Measurements from ENCODE around the gene PLIN5. TPM values are rescaled to one million over a fixed set of nuclear protein-coding genes. Genes with fewer than 3 reads are reported as not detected.
A peak's percentile ranks its signal among the peaks of the same experiment; 100 is the strongest.

PLIN5 gene
- polyA plus RNA-seq, 4 donors: 2.7 to 4.8 (median 3.5) TPM

DNA sequence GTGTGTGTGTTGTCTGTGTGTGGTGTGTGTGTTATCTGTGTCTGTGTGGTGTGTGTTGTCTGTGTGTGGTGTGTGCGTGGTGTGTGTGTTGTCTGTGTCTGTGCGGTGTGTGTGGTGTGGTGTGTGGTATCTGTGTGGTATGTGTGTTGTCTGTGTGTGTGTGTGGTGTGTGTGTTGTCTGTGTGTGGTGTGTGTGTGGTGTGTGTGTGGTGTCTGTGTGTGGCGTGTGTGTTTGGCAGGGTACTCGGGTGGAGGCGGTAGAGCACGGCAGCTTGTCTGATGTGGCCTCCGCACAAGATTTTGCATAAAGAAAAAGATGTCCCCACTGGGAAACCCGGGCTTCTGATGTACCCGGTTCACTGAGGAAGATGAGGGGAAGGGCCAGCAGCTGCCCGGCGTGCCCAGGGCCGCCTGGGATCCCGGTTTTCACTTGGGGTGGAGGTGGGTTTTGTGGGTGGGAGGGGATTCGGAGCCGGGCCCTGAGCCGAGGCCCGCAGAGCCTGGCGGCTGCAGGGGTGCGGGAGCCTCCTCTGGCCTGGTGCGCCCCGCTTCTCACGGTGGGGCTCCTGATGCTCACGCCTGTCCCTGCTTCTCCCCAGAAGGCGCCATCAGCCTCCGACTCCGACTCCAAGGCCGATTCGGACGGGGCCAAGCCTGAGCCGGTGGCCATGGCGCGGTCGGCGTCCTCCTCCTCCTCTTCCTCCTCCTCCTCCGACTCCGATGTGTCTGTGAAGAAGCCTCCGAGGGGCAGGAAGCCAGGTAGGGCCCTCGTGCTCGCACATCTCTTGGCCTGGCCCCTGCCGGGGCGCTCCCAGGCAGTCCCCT is 41.7 kb downstream of the PLIN5 start:
- no peak for DNase-seq (ENCODE audit: low read depth in 4 of 4, low spot score in 3 of 4)

DNA sequence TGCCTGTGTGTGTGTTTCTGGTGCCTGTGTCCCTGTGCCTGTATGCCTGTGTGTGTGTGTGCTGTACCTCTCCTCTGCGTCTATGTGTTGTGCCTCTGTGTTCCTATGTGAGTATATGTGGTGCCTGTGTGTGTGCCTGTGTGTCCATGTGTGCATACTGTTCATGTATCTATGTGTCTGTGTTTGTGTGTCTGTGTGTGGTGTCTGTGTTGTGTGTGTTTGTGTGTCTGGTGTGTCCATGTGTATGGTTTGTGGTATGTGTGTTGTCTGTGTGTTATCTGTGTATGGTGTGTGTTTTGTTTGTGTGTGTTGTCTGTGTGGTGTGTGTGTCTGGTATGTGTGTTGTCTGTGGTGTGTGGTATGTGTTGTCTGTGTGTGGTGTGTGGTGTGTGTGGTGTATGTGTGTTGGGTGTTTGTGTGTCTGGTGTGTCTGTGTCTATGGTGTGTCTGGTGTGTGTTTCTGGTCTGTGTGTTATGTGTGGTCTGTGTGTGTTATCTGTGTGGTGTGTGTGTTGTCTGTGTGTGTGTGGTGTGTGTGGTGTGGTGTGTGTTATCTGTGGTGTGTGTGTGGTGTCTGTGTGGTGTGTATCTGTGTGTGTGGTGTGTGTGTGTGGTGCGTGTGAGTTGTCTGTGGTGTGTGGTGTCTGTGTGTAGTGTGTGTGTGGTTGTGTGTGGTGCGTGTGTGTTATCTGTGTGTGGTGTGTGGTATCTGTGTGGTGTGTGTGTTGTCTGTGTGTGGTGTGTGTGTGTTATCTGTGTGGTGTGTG is 42.5 kb downstream of the PLIN5 start:
- DNase-seq (ENCODE audit: low read depth in 4 of 4, low spot score in 3 of 4): no peak

DNA sequence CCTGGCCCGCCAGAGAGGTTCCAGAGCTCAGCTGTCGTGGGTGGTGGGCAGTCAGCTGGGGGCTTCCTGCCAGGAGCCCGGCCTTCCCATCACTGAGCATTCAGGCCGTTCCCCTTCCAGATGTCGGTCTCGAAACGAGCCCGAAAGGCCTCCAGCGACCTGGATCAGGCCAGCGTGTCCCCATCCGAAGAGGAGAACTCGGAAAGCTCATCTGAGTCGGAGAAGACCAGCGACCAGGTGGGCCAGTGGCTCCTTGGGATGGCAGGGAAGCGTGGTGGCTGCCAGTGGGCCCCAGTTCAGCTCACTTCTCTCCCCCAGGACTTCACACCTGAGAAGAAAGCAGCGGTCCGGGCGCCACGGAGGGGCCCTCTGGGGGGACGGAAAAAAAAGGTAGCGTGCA is 43.6 kb downstream of the PLIN5 start:
- no peak for DNase-seq (ENCODE audit: low read depth in 4 of 4, low spot score in 3 of 4)

DNA sequence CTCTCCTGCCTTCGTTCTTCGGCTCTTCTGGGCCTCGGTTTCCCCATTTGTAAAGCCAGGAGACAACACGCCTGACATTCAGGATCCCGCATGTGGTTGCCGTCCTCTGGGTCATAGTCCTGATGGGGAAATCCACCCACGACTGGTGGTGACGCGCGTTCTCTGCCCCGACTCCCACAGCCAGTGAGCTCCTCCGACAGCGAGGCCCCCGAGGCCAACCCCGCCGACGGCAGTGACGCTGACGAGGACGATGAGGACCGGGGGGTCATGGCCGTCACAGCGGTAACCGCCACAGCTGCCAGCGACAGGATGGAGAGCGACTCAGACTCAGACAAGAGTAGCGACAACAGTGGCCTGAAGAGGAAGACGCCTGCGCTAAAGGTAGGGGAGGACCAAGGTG is 46.5 kb downstream of the PLIN5 start:
- no peak for DNase-seq (ENCODE audit: low read depth in 4 of 4, low spot score in 3 of 4)

DNA sequence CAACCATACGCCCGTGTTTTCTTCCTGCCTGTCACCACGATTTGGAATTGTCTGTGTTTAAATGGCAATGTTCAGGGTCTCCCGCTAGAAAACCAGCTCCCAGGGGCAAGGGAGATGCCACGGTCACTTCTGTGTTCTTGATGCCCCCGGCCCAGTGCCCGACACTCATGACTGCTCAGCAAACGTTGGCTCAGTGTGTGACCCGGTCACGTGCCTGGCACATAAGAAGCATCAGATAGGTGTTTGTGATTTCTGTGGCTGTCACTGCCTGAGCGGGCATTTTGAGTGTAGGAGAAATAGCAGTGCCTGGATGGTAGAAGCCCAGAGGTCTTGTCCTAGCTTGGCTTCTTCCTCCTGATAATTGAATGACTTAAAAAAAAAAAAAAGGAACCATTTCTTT is 47.5 kb downstream of the PLIN5 start:
- no peak for DNase-seq (ENCODE audit: low read depth in 4 of 4, low spot score in 3 of 4)

DNA sequence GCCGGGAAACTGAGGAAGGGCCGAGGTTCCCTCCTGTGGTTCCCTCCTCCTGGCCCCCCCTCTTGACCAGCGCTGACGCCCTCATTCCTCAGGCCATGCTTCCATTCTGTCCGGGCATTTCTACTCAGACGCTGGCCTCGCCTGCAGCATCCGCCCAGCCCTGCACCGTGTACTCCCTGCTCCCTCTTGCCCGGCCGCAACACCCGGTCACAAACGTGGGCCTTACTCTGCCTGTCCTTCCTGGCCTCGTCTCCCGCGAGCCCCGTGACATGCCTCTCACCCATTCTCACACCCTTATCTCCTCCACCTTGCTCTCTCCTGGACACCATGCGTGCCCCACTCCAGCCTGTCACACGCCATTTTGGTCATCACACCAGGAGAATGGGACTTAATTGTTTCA is 51.6 kb downstream of the PLIN5 start:
- DNase-seq (ENCODE audit: low read depth in 4 of 4, low spot score in 3 of 4): no peak

DNA sequence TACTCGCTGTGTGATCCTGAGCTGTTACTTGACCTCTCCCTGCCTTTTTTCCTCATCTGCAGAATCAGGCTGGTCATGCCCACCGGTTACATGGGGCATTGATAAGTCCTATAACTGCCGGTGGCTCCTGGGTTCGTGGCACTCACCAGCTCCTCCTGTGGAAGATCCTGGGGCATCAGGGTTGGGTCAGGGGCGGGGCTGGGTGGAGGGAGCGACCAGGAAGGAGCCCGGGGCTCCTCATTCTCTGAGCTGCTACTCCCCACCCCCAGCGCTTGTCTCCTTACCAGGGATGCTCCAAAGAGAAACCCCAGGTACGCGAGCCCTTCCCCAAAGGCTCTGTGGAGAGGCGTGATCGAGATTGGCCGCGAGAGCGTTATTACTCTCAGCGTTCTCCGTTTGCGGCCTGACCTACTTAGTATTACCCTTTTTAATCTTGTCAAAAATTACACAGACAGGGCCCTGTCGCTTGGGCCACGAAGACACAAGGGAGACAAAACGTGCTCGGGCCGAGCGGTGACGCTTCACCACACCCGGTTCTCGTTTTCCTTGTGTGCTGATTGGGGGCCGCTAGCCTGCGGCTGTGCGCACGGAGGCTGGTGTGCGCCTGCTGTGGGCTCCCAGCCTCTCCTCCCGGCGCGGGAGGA is 52.2 kb downstream of the PLIN5 start:
- no peak for DNase-seq (ENCODE audit: low read depth in 4 of 4, low spot score in 3 of 4)

DNA sequence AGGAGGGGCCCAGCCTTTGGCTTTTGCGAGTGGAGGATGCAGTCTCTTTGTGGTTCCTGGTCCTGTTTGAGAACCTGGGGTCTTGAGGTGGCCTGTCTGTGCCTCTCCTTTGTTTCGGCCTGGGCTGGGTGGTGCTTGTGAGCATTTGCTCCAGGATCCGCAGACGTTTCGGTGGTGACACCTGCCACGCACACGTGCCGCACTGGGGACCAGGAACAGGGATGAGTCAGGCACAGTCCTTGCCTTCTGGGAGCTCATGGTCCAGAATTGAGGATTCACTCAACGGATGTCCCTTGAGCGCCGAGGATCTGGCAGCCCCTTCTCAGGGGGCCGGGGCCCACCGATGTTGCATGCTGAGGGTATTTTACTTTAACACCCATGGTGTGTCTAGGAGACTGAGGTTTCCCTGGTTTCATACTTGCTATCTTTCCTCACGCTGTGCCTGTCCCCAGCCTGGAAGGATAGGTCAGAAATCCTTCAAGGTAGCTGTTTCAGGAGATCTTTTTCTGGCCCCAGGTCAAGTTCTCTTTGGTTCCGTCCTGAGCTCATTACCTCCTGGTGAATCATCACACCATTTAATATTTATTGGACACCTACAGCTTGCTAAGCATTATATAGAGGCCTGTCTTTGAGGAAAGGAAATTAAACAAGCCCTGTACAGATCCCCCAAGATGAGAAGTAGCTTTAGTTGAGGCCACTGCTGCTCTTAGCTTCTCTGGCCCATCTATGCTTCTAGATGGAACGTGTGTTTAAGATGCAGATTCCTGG is 57.8 kb downstream of the PLIN5 start:
- DNase-seq (ENCODE audit: low read depth in 4 of 4, low spot score in 3 of 4): no peak

DNA sequence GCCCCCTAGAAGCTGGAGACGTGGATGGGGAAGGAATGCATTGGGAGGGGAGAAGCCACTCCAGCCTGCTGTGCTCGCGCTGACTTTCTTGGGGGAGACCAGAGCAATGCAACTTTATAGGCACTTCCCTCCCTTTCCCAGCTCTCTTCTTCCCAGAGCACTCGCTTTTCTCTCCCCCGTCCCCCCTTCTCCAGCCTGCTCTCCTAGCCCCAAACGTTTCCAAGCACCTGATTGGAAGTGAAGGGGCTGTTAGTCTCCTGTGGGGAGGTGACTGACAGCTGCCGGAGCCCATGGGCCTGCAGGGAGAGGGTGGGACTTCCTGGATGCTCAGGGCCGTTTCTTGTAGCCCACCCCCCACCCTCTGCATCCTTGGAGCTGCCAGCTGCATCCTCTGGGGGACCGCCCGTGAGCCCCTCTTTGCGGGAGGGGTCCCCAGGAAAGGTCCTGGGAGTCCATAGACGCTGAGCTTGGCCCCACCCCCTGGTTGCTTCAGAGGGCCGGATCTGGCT is 60.5 kb downstream of the PLIN5 start:
- peak in 3 of 4 donors; percentile 37 to 44 (median 39) for DNase-seq (ENCODE audit: low read depth in 4 of 4, low spot score in 3 of 4)

DNA sequence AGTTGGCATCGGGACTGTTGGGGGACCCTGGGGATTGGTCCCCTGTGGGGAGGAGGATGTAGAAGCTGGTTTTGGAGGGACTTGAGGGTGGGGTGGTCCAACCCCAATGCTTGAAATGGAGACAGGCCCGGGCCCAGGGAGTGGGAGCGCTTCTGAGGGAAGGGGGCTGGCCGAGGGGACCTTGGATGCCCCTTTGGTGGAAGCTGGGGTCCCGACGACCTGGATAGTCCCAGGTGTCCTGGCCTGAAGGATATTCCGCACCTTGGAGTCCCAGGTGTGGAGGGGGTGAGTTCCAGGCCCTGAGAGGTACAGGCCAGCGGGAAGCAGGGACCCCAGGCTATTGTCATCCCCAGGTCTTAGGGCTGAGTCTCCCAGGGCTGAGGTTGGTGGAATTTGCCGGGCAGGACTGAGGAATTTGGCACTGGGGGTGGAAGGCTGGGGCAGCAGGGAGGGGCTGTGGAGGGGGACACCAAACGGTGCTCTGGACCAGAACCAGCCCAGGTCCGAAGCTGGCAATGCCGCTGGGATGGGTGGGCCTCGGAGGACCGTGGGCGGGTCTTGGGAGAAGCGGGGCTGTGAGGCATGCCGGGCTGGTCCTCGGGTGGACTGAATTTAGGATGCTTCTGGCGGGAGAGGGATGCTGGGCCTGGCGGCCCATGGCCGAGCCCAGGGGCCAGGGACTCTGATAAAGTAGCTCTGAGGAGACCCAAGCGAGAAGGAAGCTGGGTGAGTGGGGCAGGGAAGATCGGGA is 61.1 kb downstream of the PLIN5 start:
- no peak for DNase-seq (ENCODE audit: low read depth in 4 of 4, low spot score in 3 of 4)

DNA sequence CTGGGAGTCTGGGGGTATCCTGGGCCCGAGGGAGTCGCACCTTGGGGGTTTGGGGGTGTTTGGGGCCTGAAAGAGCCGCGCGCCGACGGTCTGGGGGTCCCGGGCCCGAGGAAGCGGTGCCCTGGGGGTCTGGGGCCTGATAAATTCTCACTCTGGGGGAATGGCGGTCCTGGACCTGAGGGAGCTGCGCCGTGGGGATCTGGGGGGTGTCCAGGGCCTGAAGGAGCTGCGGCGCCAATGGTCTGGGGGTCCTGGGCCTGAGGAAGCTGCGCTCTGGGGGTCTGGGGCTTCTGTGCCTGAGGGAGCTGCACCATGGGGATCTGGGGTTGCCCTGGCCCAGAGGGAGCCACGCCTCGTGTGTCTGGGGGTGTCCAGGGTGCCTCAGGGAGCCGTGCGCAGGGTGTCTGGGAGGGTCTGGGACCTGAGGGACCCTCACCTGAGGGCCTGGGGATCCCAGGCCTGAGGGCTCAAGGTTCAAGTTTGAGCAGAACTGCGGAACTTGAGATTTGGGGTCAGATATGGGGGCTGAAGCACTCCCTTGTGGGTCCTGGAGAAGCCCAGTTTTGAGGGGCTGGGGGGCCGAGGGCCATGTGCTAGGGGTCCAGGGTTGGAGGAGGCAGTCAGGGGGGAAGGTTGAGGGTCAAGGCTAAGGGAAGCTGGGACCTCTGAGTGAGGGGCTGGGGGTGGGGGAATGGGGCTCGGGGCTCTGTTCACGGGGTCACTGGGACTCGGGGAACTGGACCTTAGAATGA is 61.8 kb downstream of the PLIN5 start:
- no peak for DNase-seq (ENCODE audit: low read depth in 4 of 4, low spot score in 3 of 4)

Other genes starting within 250 kb of the PLIN5 start
- under 1 TPM; 0.15 to 0.44 (median 0.37) TPM for gene TMIGD2, start 232.8 kb downstream of the PLIN5 start, polyA plus RNA-seq (ENCODE audit: insufficient read length in 4 of 4)
- 1 to 10 TPM; 4.6 to 6.5 (median 5.5) TPM for gene FSD1, start 230.6 kb downstream of the PLIN5 start, polyA plus RNA-seq (ENCODE audit: insufficient read length in 4 of 4)
- 10 to 100 TPM; 14.7 to 30.9 (median 25.8) TPM for gene STAP2, start 196.4 kb downstream of the PLIN5 start, polyA plus RNA-seq (ENCODE audit: insufficient read length in 4 of 4)
- 10 to 100 TPM; 22.1 to 31.8 (median 23.5) TPM for gene MPND, start 191.7 kb downstream of the PLIN5 start, polyA plus RNA-seq (ENCODE audit: insufficient read length in 4 of 4)
- 10 to 100 TPM; 60.1 to 82.5 (median 64.7) TPM for gene SH3GL1, start 134.7 kb downstream of the PLIN5 start, polyA plus RNA-seq (ENCODE audit: insufficient read length in 4 of 4)
- gene CHAF1A, start 132.6 kb downstream of the PLIN5 start, polyA plus RNA-seq (ENCODE audit: insufficient read length in 4 of 4): 10 to 100 TPM; 21.8 to 27.0 (median 25.4) TPM
- 100 to 1,000 TPM in 2 of 4 donors, 10 to 100 TPM in 2; 94.1 to 127 (median 100) TPM for gene UBXN6, start 77.4 kb downstream of the PLIN5 start, polyA plus RNA-seq (ENCODE audit: insufficient read length in 4 of 4)
- gene HDGFL2, start 62.9 kb downstream of the PLIN5 start, polyA plus RNA-seq (ENCODE audit: insufficient read length in 4 of 4): 10 to 100 TPM; 65.1 to 87.4 (median 71.1) TPM
- 1 to 10 TPM in 1 of 4 donors, under 1 TPM in 3; 0.39 to 1.3 (median 0.68) TPM for gene PLIN4, start 16.7 kb downstream of the PLIN5 start, polyA plus RNA-seq (ENCODE audit: insufficient read length in 4 of 4)
- gene LRG1, start 4.8 kb upstream of the PLIN5 start, polyA plus RNA-seq (ENCODE audit: insufficient read length in 4 of 4): 1 to 10 TPM in 2 of 4 donors, under 1 TPM in 2; 0.57 to 1.6 (median 0.85) TPM
- 1 to 10 TPM; 2.3 to 3.8 (median 3.0) TPM for gene SEMA6B, start 24.5 kb upstream of the PLIN5 start, polyA plus RNA-seq (ENCODE audit: insufficient read length in 4 of 4)
- 10 to 100 TPM; 11.6 to 13.8 (median 13.6) TPM for gene TNFAIP8L1, start 104.3 kb upstream of the PLIN5 start, polyA plus RNA-seq (ENCODE audit: insufficient read length in 4 of 4)
- gene MYDGF, start 135.1 kb upstream of the PLIN5 start, polyA plus RNA-seq (ENCODE audit: insufficient read length in 4 of 4): 10 to 100 TPM; 61.8 to 99.4 (median 69.1) TPM
- 10 to 100 TPM; 16.4 to 25.5 (median 21.9) TPM for gene DPP9, start 188.6 kb upstream of the PLIN5 start, polyA plus RNA-seq (ENCODE audit: insufficient read length in 4 of 4)

Measured in right renal pelvis (tissue), 4 donors.